Osteocyte (in vitro differentiated cells): ENCODE results near the gene ELF5. TPM values are rescaled to one million over a fixed set of nuclear protein-coding genes. Genes with fewer than 3 reads are reported as not detected.

ENCODE experiments used
- DNase-seq: peaks from one replicate; pipeline ENCODE4 v3.0.0; 2021; ENCODE audit warnings: mixed read lengths; ENCODE audit not compliant: unreplicated experiment; ENCODE audit errors: extremely low spot score
- H3K27ac Mint-ChIP-seq: one replicate; pipeline ENCODE4 v1.8.0; 2021; ENCODE audit warnings: mild to moderate bottlenecking, mixed read lengths; ENCODE audit not compliant: unreplicated experiment
- H3K27me3 Mint-ChIP-seq: one replicate; pipeline ENCODE4 v1.8.0; 2021; ENCODE audit warnings: mixed read lengths; ENCODE audit not compliant: unreplicated experiment
- H3K36me3 Mint-ChIP-seq: one replicate; pipeline ENCODE4 v1.8.0; 2021; ENCODE audit warnings: mixed read lengths; ENCODE audit not compliant: unreplicated experiment
- H3K4me1 Mint-ChIP-seq: one replicate; pipeline ENCODE4 v1.8.0; 2021; ENCODE audit warnings: mixed read lengths; ENCODE audit not compliant: unreplicated experiment
- H3K4me3 Mint-ChIP-seq: one replicate; pipeline ENCODE4 v1.8.0; 2021; ENCODE audit warnings: mild to moderate bottlenecking, moderate library complexity, mixed read lengths; ENCODE audit not compliant: unreplicated experiment
- H3K9me3 Mint-ChIP-seq: one replicate; pipeline ENCODE4 v1.8.0; 2021; ENCODE audit warnings: mixed read lengths; ENCODE audit not compliant: unreplicated experiment
- total RNA-seq: library from RNA; stranded (reverse); gene quantifications from 2 replicates; pipeline ENCODE4 v1.2.1, GENCODE V29; 2021
- TF ChIP-seq, protein P1 (sequence below): fragments of 200-600 bp; sonication (generic); IDR thresholded peaks from 2 replicates; pipeline ENCODE4 v1.5.0; 2021; ENCODE audit warnings: antibody characterized with exemption, mild to moderate bottlenecking, moderate library complexity

ELF5 gene
- total RNA-seq, 1 donor from 2014 or later = not detected

DNA sequence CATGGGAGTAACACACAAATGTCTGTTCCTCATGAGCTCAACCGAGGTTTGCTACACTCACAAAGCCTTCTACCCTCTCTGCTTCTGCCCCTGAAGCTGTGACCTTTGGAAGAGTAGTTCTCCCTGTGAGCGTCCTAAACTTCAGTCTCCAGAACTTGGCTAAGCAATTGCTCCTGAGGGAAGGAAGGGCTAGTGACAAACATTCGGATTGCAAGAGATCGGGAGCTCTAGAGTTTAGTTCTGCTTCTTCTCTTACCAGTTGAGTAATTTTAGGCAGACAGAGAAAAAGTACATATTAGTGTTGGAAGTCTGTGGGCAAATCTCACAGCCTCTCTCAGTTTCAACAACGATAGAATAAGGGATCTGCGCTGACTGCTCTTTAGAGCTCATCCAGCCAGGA is 27.3 kb upstream of the ELF5 start:
- Mint-ChIP-seq H3K9me3 (no peaks in the 10 kb centered on the region), H3K36me3 (no peaks in the 10 kb centered on the region), H3K27me3 (peaks cover 79% of the 10 kb centered on the region), H3K4me3 (no peak overlapping the region), H3K4me1 (no peaks in the 10 kb centered on the region), H3K27ac (no peak overlapping the region)
- TF ChIP-seq, protein P1, sequence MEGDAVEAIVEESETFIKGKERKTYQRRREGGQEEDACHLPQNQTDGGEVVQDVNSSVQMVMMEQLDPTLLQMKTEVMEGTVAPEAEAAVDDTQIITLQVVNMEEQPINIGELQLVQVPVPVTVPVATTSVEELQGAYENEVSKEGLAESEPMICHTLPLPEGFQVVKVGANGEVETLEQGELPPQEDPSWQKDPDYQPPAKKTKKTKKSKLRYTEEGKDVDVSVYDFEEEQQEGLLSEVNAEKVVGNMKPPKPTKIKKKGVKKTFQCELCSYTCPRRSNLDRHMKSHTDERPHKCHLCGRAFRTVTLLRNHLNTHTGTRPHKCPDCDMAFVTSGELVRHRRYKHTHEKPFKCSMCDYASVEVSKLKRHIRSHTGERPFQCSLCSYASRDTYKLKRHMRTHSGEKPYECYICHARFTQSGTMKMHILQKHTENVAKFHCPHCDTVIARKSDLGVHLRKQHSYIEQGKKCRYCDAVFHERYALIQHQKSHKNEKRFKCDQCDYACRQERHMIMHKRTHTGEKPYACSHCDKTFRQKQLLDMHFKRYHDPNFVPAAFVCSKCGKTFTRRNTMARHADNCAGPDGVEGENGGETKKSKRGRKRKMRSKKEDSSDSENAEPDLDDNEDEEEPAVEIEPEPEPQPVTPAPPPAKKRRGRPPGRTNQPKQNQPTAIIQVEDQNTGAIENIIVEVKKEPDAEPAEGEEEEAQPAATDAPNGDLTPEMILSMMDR = no peak
- no peak for DNase-seq

DNA sequence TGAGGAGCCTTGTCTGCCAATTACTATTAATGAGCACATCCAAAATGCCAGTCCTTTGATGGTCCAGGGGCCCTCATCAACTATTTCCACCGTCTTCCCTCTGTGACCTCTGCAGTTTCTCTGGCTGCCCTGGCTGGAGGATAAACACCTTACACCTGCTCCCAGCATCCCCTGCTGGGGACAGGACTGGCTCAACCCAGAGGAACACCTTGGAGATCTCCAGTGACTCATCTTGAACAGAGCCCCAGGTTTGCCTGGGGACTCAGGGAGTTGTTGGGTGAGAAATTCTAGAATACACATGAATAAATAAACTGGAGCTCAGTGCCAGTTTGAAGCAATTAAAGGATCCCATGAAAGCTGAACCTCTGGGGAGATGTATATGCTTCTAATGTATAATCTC is 24.0 kb upstream of the ELF5 start:
- Mint-ChIP-seq H3K27me3 (peaks cover 59% of the 10 kb centered on the region), H3K4me1 (no peaks in the 10 kb centered on the region), H3K36me3 (no peaks in the 10 kb centered on the region)

DNA sequence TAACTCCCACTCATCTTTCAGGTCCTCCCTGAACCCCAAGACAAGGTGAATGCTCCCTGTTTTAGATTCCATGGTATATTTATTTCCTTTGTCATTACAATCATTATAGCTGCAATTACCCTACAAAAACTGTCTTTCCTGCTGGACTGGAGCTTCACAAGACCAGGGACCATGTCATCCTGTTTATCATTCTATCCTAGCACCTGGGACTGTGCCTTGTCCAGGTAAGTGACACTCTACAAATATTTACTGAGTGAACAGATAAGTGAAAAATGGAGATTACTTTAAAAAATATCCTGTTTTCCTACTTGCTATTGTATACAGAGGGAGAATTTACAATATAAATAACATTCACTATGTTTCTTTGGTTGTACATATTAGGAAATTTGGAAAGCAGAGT is 22.5 kb upstream of the ELF5 start:
- TF ChIP-seq, protein P1 = no peak
- H3K27ac Mint-ChIP-seq = no peak overlapping the region
- no peaks in the 10 kb centered on the region for H3K4me1 Mint-ChIP-seq
- no peak overlapping the region for H3K4me3 Mint-ChIP-seq
- no peak for DNase-seq
- no peaks in the 10 kb centered on the region for H3K36me3 Mint-ChIP-seq
- H3K9me3 Mint-ChIP-seq = peaks cover 10% of the 10 kb centered on the region
- H3K27me3 Mint-ChIP-seq = peaks cover 49% of the 10 kb centered on the region

More for the DNA sequence above, 24.0 kb upstream of the ELF5 start:
- Mint-ChIP-seq H3K9me3 (peaks cover 4% of the 10 kb centered on the region), H3K4me3 (no peak overlapping the region), H3K27ac (no peak overlapping the region)
- DNase-seq = no peak
- TF ChIP-seq, protein P1 = no peak

DNA sequence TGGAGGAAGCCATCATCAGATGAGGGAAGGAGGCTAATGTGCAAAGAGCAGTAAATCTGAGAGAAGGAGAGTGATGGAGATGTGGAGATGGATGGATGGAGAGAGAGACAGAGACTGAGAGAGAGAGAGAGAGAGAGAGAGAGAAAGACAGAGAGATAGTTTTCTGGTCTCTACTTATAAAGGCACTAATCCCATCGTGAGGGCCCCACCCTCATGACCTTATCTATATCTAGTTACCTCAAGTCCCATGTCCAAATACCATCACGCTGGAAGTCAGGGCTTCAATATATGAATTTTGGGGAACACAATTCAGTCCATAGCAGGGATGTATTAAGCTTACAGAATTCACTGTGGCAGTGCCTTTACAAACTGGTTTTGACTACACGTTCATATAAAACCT is 21.2 kb upstream of the ELF5 start:
- H3K27ac Mint-ChIP-seq = no peak overlapping the region
- no peak for DNase-seq
- H3K4me3 Mint-ChIP-seq = no peak overlapping the region
- H3K4me1 Mint-ChIP-seq = no peaks in the 10 kb centered on the region
- peaks cover 45% of the 10 kb centered on the region for H3K27me3 Mint-ChIP-seq
- TF ChIP-seq, protein P1 = no peak
- H3K9me3 Mint-ChIP-seq = peaks cover 10% of the 10 kb centered on the region
- no peaks in the 10 kb centered on the region for H3K36me3 Mint-ChIP-seq

DNA sequence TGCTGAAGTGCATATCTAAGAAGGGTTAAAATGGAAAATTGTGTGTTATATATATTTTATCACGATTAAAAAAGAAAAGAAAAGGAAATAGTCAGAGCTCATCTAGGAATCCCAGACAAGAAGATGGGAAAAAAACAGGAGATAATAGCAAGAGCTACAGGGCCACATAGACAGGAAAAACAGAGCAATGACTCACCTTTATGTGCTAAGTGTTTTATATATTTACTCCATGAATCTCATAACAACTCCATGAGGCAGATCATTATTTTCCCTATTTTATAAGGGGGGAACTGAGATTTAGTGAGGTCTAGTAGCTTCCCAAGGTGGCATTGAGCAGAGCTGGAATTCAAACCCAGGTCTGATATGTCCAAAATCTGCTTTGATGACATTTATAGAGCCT is 18.1 kb upstream of the ELF5 start:
- Mint-ChIP-seq H3K27ac (no peak overlapping the region), H3K27me3 (peaks cover 36% of the 10 kb centered on the region), H3K4me1 (no peaks in the 10 kb centered on the region), H3K4me3 (no peak overlapping the region), H3K9me3 (peaks cover 10% of the 10 kb centered on the region), H3K36me3 (no peaks in the 10 kb centered on the region)
- TF ChIP-seq, protein P1 = no peak
- DNase-seq = no peak
